ENCODE results near the gene APOB.

GRCh38 chr2:21005111-21005699 is 38.7 kb downstream of the APOB start:
- TF ChIP-seq EP300 (IDR thresholded peaks at IDR 0.05) = no peak
- TF ChIP-seq CTCF (IDR thresholded peaks at IDR 0.05) = no peak
